HG03139 (cell line): Measurements from ENCODE around the gene KCTD21.

Experiments
- ATAC-seq: cut with Tn5 transposase; IDR thresholded peaks from one replicate; pipeline ENCODE4 v1.9.1; 2021; ENCODE audit not compliant: unreplicated experiment

Gene KCTD21

DNA sequence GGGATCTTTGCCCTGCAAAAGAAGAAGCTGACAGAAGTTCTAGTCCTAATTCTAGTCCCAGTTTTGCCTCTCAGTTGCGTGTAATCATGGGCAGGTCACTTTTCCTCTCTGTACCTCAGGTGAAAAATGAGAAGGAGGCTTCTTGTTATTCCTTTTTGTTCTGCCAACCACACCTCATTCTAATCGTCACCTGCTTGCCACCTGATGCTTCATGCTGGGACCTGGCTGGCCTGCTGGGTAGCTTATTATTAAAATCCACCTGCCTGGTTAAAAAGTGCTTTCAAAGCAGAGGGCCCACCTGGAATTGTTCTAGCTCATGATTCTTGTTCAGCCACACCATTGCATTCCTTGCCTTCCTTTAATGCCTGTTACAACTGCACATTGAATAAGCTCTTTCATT lies 40.6 kb downstream of the KCTD21 start:
- no peak for ATAC-seq

DNA sequence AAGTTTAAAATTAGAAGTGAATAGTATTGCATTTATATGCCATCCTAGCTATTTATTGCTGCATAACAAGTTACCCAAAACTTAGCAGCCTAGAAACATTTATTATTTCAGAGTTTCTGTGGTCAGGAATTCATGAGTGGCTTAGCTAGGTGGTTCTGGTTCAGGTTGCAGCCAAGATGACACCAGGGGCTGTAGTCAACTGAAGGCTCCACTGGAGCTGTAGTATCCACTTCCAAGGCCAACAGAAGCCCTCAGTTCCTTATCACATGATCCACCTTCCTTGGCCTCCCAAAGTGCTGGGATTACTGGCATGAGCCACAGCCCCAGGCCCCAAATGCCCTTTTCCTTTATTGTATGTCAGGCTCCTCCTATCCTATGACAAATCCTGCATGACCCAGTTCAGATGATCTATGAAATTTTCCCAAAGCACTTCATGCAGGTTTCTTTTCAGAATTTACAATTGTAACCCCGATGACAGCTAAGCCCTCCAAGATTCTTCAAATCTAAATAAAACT lies 42.9 kb downstream of the KCTD21 start:
- ATAC-seq: no peak

GRCh38 chr11:78140392-78141077 lies 47.9 kb downstream of the KCTD21 start:
- no peak for ATAC-seq

DNA sequence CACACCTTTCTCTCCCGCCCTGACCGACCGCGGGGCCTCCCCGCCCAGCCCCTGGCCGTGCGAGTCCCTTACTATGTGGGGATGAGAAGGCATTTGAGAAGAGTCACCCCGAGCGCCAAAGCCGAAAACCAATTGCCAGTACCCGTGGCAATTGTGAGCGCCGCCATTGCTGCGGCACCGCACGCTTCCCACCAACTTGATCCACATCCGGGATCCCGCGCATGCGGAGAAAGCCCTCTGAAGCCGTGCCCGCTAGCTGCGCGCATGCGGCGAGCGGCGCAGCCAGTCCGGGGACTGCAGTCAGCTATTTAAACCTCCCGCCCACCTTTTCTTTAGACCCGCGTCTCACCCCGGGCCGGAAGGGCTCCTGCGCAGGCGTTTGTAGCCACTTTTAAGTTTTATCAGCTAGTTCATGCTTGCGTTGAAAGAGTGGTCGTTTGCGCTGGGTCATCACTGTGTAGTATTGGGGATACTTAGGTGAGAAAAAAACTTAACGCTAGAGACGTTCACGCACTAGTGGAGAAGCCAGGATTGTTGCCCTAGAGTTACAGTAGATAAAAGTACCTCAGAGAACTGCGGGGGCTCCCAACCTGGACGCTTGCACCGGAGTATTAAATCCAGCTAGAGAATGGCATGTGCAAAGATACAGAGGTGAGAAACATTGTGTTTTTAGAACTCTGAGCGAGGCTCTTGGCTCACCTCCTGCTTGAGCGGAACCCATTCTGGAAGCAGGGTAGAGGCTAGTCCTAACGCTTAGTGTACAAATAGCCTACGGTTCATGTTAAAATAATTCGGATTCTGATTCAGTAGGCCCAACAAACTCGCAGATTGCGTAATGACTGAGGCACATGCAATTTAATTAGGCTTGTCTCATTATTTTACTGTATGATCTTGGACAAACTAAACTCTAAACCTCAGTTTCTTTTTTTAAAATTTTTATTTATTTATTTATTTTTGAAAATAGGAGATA lies 48.7 kb downstream of the KCTD21 start, which contains the start of gene ALG8:
TSS of gene ALG8 (minus strand) at position 205 of the 970 bp plus-strand sequence. CDS start at position 167, 38 bp downstream.
- peak; percentile 96 for ATAC-seq

DNA sequence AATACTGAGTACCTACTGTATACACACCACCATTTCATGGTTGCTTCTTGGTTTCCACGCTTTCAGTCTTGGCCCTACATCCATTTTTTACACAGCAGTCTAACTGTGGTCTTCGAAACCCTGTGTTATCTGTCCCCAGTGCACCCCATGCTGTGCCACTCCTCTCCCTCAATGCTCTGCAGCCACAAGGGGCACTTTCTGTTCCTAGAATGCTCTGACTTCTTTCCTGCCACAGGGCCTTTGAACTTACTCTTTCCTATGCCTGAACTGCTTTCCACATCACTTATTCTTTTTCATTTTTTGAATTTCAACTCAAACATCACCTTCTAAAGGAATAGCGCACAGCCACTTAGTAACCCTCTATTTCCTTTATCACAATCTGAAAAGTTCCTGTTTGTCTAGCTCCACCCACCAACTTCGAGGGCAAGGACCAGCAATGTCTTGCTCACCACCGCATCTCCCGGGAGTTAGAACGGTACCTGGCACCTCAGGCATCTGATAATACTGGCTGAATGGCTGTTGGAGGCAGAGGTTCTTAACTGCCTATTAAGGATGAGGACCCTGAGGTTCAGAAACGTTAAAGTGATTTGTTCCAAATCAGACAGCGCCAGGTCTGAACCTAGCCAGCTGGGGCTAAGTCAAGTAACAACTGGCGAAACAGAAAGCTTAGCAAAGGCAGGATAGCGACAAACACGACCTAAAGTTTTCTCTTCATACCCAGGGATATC lies 49.6 kb downstream of the KCTD21 start:
- ATAC-seq: peak; percentile 22

DNA sequence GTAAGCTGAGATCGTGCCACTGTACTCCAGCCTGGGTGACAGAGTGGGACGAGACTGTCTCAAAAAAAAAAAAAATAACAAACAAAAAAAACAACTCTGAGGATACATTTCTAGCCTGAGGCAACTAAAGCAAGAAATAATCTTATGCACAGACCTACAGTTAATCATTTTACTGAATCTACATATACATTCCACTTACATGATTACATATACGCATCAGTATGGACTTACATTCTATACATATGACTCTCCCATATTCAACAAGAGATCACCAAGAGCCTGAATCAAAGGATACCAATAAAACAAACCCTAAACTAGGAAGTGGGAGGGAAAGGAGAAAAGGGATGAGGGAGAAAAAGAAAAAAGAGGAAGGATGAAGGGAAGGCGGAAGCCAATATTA lies 50.1 kb downstream of the KCTD21 start:
- ATAC-seq: no peak

DNA sequence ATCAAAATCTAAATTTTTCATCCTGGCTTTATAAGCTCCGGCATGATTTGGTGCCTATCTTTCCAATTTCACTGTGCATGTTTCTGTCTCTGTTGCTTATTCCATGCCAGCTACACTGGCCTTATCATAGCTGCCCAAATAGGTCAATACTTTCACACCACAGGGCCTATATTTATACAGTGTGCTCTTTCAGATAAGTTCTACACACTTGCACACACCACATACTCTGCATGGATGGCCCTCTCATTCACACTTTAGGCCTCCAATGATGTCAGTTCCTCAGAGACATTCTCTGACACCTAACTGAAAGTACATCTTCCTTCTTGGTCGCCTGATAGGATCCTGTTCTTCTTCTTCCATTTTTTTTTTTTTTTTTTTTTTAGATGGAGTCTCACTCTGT lies 56.0 kb downstream of the KCTD21 start:
- ATAC-seq: no peak

DNA sequence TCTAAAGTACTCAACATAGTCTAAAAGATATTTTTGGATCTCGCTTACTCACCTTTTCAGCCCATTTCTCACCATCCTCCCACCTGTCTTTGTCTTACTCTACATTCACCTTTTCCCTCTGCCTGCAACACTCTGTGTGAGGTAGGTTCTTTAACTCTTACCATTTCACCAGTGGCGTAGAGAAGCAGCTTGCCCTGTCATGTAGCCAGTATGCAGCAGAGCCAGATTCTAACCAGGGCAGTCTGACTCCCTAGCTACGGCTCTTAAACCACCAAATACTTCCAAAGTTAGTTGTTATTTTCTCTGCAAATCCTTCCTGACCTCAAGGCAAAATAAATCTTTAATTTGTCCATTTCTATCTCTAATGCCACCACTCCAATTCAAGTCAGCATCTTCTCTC lies 56.5 kb downstream of the KCTD21 start:
- no peak for ATAC-seq

DNA sequence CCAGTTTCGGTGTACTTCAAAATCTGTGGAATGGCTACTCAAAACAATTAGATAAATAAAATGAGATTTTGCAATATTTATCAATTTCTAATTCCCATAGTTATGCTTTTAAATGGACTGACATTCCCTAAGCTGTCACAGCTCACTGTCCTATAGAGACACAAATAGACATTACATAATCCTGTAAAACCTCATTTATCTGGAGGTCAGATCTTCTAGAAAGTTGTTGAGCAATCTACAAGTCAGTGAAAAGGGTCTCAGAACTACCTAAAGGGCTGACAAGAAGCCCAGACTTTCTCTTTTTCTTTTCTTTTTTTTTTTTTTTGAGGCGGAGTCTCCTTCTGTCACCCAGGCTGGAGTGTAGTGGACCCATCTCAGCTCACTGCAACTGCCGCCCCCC lies 61.0 kb downstream of the KCTD21 start:
- no peak for ATAC-seq
